T-helper 22 cell (primary cell): ENCODE results near the gene CCT6B.
"Not testable (repeated sequence)": the region's sequence is repeated elsewhere in the genome, so short reads cannot be mapped to it uniquely, and the experiment has no call there.

ENCODE experiments used
- DNase-seq: peaks from one replicate; pipeline ENCODE4 v3.0.0-alpha.2; 2020; ENCODE audit warnings: low read depth

The CCT6B gene

GRCh38 chr17:34979650-34980352 lies 18.5 kb upstream of the CCT6B start:
- DNase-seq, result no peak

GRCh38 chr17:34979153-34979552 lies 17.9 kb upstream of the CCT6B start:
- DNase-seq, result no peak

- no peak for DNase-seq
Observed at GRCh38 chr17:34974794-34975785, 13.8 kb upstream of the CCT6B start.

GRCh38 chr17:34974179-34974578 lies 12.9 kb upstream of the CCT6B start:
- DNase-seq, result no peak

GRCh38 chr17:34958438-34958837 lies 2.8 kb downstream of the CCT6B start:
- DNase-seq, result no peak

GRCh38 chr17:34950780-34951179 lies 10.5 kb downstream of the CCT6B start:
- not testable (repeated sequence) for DNase-seq

GRCh38 chr17:34930283-34930682 lies 31.0 kb downstream of the CCT6B start:
- DNase-seq, result no peak

GRCh38 chr17:34926661-34927060 lies 34.6 kb downstream of the CCT6B start:
- no peak for DNase-seq

GRCh38 chr17:34920676-34921075 lies 40.6 kb downstream of the CCT6B start:
- DNase-seq, result no peak

- no peak for DNase-seq
Observed at GRCh38 chr17:34917381-34917780, 43.9 kb downstream of the CCT6B start.

- no peak for DNase-seq
Observed at GRCh38 chr17:34916120-34916519, 45.1 kb downstream of the CCT6B start.

- no peak for DNase-seq
Observed at GRCh38 chr17:34913001-34913400, 48.3 kb downstream of the CCT6B start.

- DNase-seq, result no peak
Observed at GRCh38 chr17:34909040-34909439, 52.2 kb downstream of the CCT6B start.

- DNase-seq, result no peak
Observed at GRCh38 chr17:34902831-34903547, 58.3 kb downstream of the CCT6B start.

- DNase-seq, result no peak
Observed at GRCh38 chr17:34899643-34900291, 61.5 kb downstream of the CCT6B start.

GRCh38 chr17:34895383-34895782 lies 65.9 kb downstream of the CCT6B start:
- DNase-seq, result no peak

GRCh38 chr17:34894964-34895363 lies 66.3 kb downstream of the CCT6B start:
- no peak for DNase-seq

- no peak for DNase-seq
Observed at GRCh38 chr17:34892461-34893249, 68.6 kb downstream of the CCT6B start.

GRCh38 chr17:34886831-34887230 lies 74.4 kb downstream of the CCT6B start:
- no peak for DNase-seq

- DNase-seq, result no peak
Observed at GRCh38 chr17:34885076-34885475, 76.2 kb downstream of the CCT6B start.

- DNase-seq, result no peak
Observed at GRCh38 chr17:34884597-34884996, 76.7 kb downstream of the CCT6B start.
